Measurements from ENCODE around the gene VPS37C.

- TF ChIP-seq CTCF (IDR thresholded peaks at IDR 0.05) (no peak), POLR2A (IDR thresholded peaks at IDR 0.05) (no peak)
Observed at GRCh38 chr11:61089806-61090491, 71.3 kb downstream of the VPS37C start.

All from ovary (tissue), 3 donors.